Activated CD4-positive, alpha-beta T cell treated with anti-CD3 and anti-CD28 coated beads for 1 hour (primary cell): ENCODE measurements around the gene ZMYND8.
"Not testable (repeated sequence)": the region's sequence is repeated elsewhere in the genome, so short reads cannot be mapped to it uniquely, and the experiment has no call there.

Experiments
- DNase-seq: peaks from one replicate; pipeline ENCODE4 v3.0.0-alpha.2; 2020

The ZMYND8 gene

DNA sequence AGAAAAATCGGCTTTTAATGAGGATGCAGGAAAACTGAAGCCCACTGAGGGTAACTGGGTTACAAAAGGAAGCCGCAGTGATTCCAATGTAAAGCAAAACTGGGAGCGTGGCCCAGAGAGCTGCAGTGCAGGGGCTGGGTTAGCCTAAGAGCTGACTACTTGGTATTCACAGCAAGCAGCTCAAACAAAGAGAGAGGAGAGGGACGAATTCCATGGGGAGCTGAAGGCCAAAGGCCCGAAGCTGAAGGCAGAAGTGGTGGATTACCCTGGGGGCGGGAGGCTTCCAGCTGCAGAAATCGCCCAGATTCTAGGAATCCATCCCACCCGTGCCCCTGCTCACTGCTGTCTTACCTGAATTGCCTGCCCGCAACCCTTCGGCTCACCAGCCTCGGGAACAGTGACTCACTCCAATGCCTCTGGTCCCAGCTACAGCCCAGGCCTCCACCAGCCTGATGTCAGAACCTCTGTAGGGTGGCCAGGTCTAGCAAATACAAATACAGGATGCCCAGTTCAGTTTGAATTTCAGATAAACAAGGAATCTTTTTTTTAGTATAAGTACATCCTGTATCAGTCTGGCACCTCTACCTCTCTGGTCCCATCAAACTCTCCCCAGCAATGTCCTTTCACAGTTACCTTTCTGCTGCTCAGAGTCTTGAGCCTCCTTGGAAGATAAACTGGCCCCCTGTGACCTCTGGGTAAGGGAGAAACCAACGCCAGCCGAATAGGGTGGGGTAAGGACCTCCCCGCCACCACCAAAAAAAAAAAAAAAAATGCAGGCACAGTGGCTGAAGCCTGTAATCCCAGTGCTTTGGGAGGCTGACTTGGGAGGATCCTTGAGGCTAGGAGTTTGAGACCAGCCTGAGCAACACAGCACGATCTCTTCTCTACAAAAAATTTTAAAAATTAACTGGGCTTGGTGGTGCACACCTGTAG is 14.6 kb upstream of the ZMYND8 start:
- DNase-seq: no peak

DNA sequence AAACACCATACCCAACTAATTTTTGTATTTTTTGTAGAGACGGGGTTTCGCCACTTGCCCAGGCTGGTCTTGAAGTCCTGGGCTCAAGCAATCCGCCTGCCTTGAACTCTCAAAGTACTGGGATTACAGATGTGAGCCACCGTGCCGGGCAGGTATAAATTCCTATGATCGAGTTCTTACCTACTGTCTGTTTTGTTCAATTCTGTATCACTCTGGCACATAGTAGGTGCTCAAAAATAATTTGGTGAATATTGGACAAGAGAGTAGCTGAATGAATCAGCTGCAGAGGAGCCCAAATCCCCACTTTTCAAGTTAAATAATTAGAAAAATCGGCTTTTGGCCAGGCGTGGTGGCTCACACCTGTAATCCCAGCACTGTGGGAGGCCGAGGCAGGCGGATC is 13.7 kb upstream of the ZMYND8 start:
- DNase-seq: no peak

DNA sequence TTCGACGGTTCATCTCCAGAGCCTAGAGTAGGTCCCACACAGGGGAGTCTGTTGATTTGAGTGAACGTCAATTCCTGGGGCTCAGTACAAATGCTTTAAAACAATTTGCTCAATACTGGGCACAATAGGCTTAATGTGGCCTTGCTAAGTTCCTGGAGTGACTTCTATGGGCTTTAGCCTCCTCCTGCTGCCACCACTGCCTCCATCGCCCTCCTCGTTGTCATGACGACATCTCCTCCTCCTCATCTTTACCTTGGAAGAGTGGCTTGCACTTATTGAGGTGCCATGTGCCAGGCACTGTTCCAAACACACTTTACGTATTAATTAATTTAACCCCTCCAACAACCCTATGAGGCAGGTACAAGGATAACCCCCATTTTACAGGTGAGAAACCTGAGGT is 11.8 kb upstream of the ZMYND8 start:
- no peak for DNase-seq

DNA sequence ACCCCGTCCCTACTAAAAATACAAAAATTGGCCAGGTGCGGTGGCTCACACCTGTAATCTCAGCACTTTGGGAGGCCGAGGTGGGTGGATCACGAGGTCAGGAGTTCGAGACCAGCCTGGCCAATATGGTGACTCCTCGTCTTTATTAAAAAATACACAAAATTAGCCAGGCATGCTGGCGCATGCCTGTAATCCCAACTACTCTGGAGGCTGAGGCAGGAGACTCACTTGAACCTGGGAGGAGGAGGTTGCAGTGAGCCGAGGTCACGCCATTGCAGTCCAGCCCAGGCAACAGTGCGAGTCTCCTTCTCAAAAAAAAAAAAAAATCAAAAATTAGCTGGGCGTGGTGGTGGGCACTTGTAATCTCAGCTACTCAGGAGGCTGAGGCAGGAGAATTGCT is 9.8 kb upstream of the ZMYND8 start:
- DNase-seq: not testable (repeated sequence)

GRCh38 chr20:47365023-47365764 is 8.7 kb upstream of the ZMYND8 start:
- no peak for DNase-seq

GRCh38 chr20:47362361-47363219 is 6.1 kb upstream of the ZMYND8 start:
- DNase-seq: no peak

DNA sequence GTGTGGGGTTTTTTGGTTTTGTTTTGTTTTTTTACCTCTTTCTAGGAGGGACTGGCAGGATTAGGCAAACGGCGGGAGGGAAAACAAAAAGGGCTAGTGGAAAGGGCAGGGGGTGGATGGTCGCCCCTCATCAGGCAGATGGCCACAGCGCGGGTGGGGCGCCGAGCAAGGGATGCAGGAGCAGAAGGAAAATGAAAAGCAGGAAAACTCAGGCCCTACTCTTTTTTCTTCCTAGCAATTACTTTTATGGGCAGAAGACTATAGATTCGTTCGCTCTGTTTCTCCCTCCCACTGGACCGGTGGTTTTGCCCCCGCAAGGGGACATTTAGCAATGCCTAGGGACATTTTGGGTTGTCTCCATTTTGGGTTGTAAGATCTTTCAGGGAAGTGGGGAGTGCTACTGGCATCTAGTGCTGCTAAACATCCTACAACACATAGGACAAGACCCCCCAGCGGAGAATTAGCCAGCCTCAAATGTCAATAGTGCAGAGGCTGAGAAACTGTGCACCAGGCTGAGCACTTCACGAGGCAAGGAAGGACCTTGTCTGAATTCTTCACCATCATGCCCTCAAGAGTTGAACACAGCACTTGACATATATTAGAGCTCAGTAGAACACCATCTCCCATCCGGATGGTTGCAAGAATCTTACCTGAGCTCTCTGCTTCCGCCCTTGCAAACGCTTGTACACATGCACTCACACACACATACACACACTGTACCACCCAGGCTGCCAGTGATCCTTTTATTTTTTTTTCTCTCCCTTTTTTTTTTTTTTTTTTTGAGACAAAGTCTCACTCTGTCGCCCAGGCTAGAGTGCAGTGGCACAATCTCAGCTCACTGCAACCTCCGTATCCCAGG is 4.8 kb upstream of the ZMYND8 start:
- no peak for DNase-seq

- DNase-seq: no peak
These were observed 4.0 kb upstream of the ZMYND8 start for GRCh38 chr20:47360297-47361056.

GRCh38 chr20:47359530-47360296 is 3.2 kb upstream of the ZMYND8 start:
- no peak for DNase-seq

DNA sequence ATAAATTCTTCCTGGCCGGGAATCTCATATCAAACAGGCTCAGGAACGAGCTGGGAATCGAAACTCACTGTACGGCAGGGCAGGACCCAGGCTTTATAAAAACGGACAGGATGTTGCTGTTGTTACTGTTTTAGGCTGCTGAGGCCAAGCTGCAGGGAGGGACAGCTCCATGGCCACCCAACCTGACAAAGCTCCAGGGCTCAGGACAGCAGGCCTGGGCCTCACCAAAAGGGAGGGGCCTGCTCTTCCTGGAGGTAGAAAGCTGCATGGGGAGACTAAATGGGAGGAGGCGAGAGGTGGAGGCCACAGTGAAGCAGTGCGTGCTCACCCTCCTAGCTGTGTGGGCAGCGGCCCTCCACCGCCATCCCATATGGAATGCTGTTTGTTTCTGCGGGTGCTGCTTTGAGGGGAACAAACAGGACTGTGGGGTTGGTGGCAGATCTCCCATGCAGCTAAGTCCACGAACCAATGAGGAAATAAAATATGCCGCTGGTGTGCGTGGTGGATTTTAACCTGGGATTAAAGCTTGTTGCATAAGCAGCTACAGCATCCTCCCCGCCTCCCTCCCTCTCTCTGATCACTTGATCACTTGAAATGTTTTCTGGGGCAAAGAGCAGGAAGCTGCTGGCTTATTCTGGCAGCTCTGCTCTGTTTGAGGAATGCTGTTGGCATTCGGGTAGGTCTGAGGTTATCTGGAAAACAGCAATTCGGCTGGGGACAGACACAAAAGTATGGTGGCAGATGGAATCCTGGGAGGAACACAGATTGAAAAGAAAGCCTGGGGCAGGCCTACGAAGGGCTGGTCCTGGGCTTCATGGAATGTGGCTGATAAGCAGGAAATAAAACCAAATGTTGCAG is 2.4 kb upstream of the ZMYND8 start:
- DNase-seq: no peak

GRCh38 chr20:47358039-47358671 is 1.7 kb upstream of the ZMYND8 start:
- DNase-seq: no peak

DNA sequence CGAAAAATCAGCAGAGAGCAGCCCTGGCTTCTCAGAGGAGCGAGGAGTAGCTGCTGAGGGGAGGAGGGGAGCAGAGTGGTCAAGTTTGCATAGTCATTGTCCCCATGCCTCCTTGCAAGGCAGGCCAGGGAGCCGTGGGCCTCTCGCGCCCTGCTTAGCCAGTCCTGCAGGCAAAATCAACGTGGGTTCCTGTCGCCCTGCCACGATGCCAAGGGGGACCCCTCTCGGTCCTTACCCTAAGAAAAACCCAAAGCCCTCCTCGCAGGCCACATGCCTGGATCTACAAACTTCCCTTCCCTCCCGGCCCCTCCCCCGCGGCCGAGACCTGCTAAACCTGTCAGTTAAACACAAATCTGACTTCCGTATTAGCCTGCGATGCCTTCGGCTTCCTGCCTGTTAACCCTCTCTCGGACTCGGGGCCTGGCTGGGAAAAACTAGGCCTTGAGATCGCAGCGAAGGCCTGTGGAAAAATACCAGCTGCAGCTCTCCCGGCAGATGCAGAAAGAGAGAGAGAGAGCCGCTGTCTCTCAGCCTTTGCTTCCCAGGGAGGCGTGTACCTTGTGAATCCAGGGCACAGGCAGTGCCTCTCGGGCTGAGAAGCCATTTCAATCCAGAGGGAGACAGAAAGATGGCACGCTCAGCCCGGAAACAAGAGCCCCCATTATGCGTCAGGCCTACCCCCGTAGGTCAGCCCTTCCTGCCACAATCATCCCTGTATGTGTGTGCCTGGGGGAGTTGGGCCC is 968 bp upstream of the ZMYND8 start:
- DNase-seq: peak; percentile 41

DNA sequence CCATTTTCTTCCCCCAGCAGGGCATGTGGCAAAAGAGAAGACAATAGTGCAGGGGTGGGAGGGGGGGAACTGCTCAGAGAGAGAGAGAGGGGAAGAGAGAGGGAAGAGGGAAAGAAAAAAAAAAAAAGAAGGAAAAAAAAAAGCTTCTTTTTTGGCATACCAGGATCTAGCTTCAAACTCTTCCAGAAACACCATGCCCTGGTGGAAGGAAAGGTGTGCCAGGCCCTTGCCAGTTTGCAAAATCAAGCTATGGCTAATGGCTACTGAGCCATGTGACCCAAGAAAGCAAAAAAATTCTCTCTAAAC is 326 bp downstream of the ZMYND8 start:
- no peak for DNase-seq

DNA sequence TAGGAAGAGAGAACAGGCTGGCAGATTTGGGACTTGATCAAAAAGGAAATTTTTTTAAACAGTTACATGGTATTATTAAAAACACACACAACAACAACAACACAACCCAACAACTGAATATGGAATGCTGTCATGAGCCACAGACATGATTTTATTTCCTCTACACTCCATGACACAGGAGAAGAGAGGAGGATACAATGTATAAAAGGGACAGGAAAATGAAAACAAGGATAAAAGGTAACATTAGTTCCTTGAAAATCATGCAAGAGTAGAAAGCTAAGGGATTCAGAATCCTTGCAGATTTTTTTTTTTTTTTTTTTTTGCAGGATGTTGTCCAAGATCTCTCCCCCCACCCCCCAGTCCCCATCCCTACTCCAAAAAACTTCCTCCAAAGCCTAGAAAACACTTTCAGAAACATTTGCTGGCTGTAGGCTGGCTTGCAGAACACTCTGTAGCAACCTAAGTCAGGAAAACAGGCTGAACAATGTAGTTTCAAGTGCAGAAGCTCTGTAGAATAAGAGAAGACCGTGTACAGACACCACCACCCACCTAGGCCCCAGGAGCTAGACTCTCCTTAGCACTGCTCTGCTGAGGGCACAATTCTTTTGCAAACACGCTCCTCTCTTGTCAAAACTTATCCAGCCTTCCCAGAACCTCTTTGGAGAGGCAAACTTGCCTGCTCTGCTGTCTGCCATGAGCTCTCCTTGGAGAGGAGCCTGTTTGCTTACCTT is 845 bp downstream of the ZMYND8 start:
- DNase-seq: no peak

- no peak for DNase-seq
These were observed 1.6 kb downstream of the ZMYND8 start for GRCh38 chr20:47354714-47355488.

DNA sequence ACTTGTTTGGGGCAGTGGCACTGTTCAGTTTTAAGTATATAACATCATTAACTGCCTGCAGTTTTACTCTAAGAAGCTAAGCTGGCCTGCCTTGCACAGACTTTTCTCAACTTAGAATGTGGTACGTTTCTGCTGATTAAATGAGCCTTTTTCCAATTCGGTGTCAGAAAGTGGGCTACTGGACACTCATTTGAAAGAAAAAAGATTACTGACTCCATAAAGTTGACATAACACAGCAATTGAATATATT is 2.1 kb downstream of the ZMYND8 start:
- DNase-seq: no peak
